Activated CD4-positive, alpha-beta T cell treated with anti-CD3 and anti-CD28 coated beads for 48 hours (primary cell): ENCODE measurements around the gene RFC2.
A peak's percentile ranks its signal among the peaks of the same experiment; 100 is the strongest.

Source experiments
- DNase-seq: peaks from one replicate; pipeline ENCODE4 v3.0.0-alpha.2; 2020

RFC2 gene

DNA sequence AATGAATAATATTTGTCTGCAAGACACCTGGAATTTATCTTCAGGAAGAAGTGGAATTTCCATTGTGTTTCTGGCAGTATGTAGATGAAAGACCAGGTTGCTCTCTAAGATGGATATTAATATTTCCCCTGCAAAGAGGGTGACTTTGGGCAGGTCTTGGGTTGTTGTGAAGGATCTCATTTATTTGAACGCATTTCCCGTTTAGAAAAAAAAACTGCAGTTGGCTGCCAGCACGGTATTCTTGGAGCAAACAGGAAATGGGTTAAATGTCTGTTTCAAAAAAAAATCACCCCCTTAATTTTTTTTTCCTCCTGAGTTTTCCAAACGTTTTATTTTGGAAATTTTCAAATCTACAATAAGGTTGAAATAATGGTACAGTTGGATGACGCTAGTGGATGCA, 68.6 kb downstream of the RFC2 start:
- DNase-seq = no peak

DNA sequence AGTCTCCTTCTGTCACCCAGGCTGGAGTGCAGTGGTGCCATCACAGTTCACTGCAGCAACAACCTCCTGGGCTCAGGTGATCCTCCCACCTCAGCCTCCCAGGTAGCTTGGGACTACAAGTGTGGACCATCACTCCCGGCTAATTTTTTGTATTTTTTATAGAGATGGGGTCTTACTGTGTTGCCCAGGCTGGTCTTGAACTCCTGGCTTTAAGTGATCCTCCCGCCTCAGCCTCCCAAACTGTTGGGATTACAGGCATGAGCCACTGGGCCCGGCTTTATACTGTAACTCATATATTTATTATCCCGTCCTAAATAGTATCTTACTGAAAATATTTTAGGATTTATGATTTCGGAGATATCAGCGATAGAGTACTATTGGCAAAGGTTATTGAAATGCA, 69.2 kb downstream of the RFC2 start:
- no peak for DNase-seq

DNA sequence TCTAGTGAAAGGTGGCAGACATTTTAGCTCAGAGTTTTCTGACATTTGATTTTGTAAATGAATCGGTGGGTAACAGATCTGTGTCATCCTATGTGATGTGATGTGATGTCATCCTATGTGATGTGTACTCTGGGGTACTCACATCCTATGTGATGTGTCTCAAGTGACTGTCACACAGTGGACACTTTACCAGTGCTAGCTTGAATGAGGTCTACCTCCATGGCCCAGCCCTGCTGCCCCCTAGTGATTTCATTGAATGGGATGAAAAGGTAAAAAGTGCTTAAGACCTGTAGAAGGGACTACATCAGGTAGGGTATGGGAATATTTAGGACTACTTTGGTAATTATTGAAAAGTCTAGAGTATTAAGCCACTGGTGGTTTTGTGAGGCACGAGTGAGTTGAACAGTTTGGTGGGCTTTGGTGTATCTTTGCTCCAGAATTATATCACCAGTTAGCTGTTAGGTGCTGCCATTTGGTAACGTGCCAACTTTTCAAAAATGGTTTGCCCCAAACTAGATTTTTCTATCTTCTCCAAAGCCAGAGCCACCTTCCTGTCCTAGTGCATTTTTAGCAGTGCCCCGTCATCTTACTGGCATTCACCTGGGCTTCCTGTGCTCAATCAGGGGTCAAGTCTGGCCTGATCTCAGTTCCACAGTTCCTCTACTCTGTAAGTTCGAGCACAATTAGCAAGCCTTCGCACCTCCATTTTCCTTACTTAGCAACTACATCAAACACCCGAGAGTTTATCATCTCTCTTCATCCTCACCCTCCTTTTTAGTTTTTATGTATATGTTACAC, 70.3 kb downstream of the RFC2 start:
- DNase-seq = peak; percentile 32

DNA sequence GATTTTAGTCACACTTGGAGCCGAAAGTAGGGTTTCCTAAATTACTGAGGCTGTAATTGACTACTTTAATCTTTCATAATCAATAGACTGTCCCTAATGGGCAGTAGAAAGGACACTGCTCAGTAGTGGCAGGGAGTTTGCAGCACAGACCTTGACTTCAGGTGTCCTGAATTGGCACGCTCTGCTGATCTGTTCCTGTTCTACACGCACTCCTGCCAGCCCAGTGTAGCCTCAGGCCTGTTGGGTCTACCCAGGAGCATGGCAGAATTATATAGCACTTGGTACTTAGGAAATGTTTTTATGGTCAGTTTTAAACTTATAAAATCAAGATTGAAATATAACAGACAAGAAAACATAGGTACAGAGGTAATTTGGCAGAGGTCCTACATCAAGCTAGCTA, 71.1 kb downstream of the RFC2 start:
- no peak for DNase-seq

DNA sequence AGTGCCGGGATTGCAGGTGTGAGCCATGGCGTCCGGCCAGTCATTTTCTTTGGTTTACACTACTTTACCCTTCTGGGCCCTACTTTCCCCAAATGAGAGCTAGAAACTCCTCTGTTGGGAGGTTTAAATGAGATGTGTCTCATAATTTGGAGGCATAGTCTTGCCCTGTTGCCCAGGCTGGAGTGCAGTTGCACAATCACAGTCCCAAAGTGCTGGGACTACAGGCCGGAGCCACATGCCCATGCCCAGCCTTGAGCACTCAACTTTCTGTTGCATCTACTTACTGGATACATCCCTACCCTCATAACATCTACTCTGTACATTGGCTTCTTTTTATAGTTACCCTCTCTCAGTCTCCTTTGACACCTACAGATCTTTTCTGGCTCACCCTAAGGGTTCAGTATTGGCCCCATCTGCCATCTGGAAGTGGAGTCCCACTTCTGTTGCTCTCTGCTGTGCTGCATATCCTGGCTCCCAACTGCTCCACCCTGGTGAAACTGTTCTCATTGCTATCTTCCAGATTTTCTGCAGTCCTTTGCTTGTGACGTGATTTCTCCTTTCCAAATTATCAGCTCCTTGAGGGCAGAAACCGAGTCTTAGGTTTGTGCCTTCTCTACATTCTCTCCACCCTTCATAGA, 71.6 kb downstream of the RFC2 start:
- DNase-seq = no peak

GRCh38 chr7:74181821-74182220, 72.4 kb downstream of the RFC2 start:
- DNase-seq = no peak
